Thymus (tissue), 11 donors: ENCODE measurements around the gene CCHCR1. TPM values are rescaled to one million over a fixed set of nuclear protein-coding genes. Genes with fewer than 3 reads are reported as not detected.

Experiments
- DNase-seq, 9 donors: peaks; one replicate each; pipeline ENCODE4 v3.0.0-alpha.2; 2013; ENCODE audit warnings: low spot score in 9 of 9, low read depth in 6 of 9, missing footprints in 1 of 9
- H3K27ac ChIP-seq, 2 donors: one replicate each; pipeline ENCODE4 v1.5.1; 2013; ENCODE audit warnings: control low read depth in 1 of 2, low read depth in 1 of 2, low read length in 1 of 2, mild to moderate bottlenecking in 1 of 2, moderate library complexity in 1 of 2
- H3K27me3 ChIP-seq, 2 donors: one replicate each; pipeline ENCODE4 v1.5.1; 2013; ENCODE audit warnings: low read length in 1 of 2; ENCODE audit not compliant: control insufficient read depth in 2 of 2, insufficient read depth in 1 of 2
- H3K36me3 ChIP-seq, 2 donors: one replicate each; pipeline ENCODE4 v1.5.1; 2013; ENCODE audit warnings: low read length in 1 of 2, mild to moderate bottlenecking in 1 of 2, moderate library complexity in 1 of 2; ENCODE audit not compliant: control insufficient read depth in 2 of 2, insufficient read depth in 2 of 2
- H3K4me1 ChIP-seq, 2 donors: one replicate each; pipeline ENCODE4 v1.5.1; 2013; ENCODE audit warnings: low read length in 2 of 2; ENCODE audit not compliant: control insufficient read depth in 2 of 2, insufficient read depth in 2 of 2
- H3K4me3 ChIP-seq, 2 donors: one replicate each; pipeline ENCODE4 v1.5.1; 2013; ENCODE audit warnings: low read length in 2 of 2, control low read depth in 1 of 2, mild to moderate bottlenecking in 1 of 2
- H3K9me3 ChIP-seq, 2 donors: one replicate each; pipeline ENCODE4 v1.5.1; 2013; ENCODE audit warnings: low read length in 1 of 2, mild to moderate bottlenecking in 1 of 2; ENCODE audit not compliant: control insufficient read depth in 2 of 2, insufficient read depth in 1 of 2
- WGBS: extraction: QIAGEN DNeasy Blood & Tissue Kit; methylation state at CpG from one replicate; pipeline ENCODE4 v1.1.7; 2013; 5-methylcytosine and 5-hydroxymethylcytosine counted together
- polyA plus RNA-seq: library from polyadenylated mRNA; stranded (reverse); fragments of 200-250 nt; gene quantifications from one replicate; pipeline ENCODE4 v1.2.3, GENCODE V29; 2013
- total RNA-seq: library from RNA; stranded (reverse); fragments of 120-200 nt; gene quantifications from one replicate; pipeline ENCODE4 v1.2.4, GENCODE V29; 2013
- donor health status: healthy.

Gene CCHCR1
- total and polyA plus RNA-seq, 2 donors: 14.2 to 24.5 TPM

DNA sequence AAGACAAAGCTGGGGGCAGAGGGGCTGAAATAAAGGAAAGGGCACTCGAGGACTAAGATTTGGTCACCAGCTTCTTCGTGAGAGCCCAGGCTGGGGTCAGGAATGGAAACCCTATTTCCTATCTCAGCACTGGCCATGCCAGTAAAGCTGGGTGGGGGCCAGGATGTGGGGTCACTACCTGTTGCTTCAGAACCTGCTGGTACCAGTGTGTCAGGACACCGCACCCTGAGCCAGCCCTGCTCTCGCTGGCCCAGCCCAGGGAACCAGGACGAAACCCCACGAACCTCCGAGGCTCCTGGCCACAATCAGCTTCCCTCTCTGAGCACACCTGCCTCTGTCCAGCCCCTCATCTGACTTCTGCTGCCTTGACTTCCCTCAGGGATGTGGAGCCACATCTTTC, 39.4 kb downstream of the CCHCR1 start:
- Histone ChIP-seq H3K4me3 (no peak overlapping the region), H3K9me3 (no peaks in the 10 kb centered on the region), H3K27ac (no peak overlapping the region), H3K4me1 (peaks cover 0 to 3% of the 10 kb centered on the region in 2 donors), H3K27me3 (peaks cover 0 to 34% of the 10 kb centered on the region in 2 donors), H3K36me3 (no peaks in the 10 kb centered on the region)
- WGBS: 89% methylated on average over 7 of the region's 7 CpGs
- no peak for DNase-seq

DNA sequence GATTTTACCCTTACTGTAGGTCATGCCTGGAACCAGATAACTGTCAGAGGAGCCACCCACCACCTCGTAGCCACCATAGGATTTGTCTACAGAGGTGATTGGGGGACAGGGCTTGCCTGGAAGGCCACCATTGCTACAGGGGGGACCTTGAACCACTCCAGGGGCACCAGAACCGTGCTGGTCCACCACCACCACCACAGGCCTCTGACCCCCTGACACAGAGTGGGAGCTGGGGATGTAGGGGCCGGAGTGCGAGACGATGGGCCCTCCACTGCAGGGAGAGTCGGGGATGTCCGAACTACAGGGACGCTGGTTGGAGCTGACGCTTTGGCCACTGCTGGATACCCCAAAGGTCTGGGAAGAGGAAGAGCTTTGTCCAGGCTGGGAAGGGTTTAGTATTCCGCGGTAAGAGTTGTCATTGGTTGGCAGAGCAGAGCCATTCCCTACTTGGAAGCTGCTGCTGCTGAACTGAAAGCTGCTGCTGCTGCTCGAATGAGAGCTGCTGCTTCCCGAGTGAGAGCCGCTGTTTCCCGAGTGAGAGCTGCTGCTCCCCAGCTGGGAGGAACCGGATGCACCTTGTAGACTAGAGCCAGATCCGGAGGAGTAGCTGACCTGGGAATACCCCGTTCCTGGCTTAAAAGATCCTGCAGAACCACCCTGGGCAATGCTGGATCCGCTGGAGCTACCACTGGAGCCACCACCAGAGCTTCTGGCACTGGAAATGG, 40.8 kb downstream of the CCHCR1 start:
- H3K4me1 ChIP-seq: peaks cover 0 to 3% of the 10 kb centered on the region in 2 donors
- H3K27ac ChIP-seq: no peak overlapping the region
- H3K27me3 ChIP-seq: peaks cover 0 to 41% of the 10 kb centered on the region in 2 donors
- no peaks in the 10 kb centered on the region for H3K36me3 ChIP-seq
- no peaks in the 10 kb centered on the region for H3K9me3 ChIP-seq
- no peak overlapping the region for H3K4me3 ChIP-seq
- no peak for DNase-seq
- 90% methylated on average over 19 of the region's 19 CpGs for whole genome bisulfite sequencing

DNA sequence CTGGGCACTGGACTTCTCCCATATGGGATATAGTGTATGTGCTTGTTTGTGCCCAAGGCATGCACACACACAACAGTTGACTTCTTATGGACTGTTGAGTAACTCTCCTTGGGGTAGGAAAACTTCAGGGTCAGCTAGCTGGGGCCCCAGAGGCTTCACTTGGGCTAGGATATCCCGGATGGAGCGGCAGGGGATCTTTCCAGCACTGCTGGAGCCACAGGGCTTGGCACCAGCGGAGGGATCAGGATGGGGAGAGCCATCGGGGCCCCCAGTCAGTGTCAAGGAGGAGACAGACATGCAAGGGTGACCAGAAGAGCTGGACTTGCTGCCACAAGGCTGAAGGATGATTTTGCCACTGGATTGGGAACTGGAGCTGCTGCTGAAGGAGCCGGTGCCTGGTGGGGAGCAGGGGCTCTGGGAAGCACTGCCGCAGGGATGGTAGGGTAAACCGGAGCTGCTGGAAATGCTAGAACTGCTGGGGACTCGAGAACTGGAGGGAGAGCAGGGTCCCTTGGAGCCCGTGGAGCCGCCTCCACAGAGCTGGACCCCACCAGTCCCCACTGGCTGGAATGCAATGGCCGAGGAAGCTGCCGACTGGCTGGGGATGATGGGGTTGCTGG, 41.6 kb downstream of the CCHCR1 start:
- no peak overlapping the region for H3K27ac ChIP-seq
- H3K4me1 ChIP-seq: peaks cover 0 to 3% of the 10 kb centered on the region in 2 donors
- 97% methylated on average over 12 of the region's 12 CpGs for WGBS
- H3K9me3 ChIP-seq: no peaks in the 10 kb centered on the region
- no peaks in the 10 kb centered on the region for H3K36me3 ChIP-seq
- DNase-seq: no peak
- H3K27me3 ChIP-seq: peaks cover 0 to 45% of the 10 kb centered on the region in 2 donors
- no peak overlapping the region for H3K4me3 ChIP-seq

DNA sequence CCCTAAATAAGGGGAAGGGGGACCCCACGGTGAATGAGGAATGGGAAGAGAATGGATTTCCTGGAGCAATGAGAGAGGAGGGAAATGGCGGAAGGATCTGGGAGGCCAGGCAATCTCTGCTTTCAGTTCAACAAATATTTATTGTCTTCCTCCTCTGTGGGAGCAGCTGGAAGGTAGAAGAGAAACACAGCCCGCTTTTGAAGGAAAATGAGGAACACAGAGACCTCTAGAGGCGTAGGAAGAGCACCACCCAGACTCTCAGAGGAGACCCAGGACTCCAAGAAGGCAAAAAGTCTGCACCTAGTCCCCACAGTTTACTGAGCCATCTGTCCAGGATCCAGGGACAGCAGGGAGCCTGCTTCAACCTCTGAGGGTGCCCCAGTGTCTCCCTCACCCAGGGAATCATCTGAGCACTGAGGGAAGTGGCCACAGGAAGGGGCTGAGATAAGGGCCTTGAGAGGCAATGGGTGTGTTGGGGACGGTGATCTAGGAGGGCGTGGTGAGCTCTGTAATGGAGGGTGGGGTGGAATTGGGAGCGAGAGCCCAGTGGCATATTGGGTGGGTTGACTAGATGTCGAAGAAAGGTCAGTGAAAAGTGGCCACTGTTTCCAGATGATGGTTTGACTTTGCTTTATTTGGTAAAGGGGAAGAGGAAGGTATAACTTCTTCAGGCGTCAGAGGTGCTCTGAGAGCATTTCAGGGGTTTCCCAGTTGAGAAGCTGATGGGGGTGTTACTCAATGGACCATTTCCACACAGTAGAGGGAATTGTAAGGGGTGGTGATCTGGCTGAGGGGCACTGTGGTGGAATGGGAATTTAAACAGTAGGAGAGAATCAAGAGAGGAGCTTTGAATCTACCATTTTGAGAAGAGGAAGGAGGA, 42.4 kb downstream of the CCHCR1 start:
- no peak for DNase-seq
- Histone ChIP-seq H3K27ac (no peak overlapping the region), H3K36me3 (no peaks in the 10 kb centered on the region), H3K4me3 (no peak overlapping the region), H3K27me3 (peaks cover 0 to 51% of the 10 kb centered on the region in 2 donors), H3K9me3 (no peaks in the 10 kb centered on the region), H3K4me1 (peaks cover 0 to 3% of the 10 kb centered on the region in 2 donors)
- WGBS: 56% methylated on average over 9 of the region's 9 CpGs

DNA sequence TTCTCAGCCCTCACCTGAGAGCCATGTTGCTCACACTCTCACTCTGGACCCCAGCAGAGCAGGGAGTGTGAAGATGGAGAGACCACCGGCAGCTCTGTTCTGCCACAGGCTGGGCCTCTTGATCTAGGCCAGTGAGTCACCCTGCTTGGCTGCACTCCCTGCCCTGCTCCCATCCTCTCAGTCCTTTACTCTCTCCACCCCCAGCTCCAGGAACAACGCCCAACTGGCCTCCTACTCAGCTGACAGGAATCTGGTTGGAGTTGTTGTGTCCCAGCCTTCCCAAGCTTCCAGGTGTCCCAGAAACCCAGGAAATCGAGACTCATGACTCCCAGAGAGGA, 43.1 kb downstream of the CCHCR1 start, which contains the start of gene PSORS1C1:
TSS of gene PSORS1C1 (plus strand) at position 260 of the 338 bp plus-strand sequence. CDS start 14,833 bp downstream, outside the sequence.
- 77% methylated on average over 3 of the region's 3 CpGs for WGBS
- no peak for DNase-seq
- H3K4me1 ChIP-seq: peaks cover 0 to 3% of the 10 kb centered on the region in 2 donors
- H3K36me3 ChIP-seq: no peaks in the 10 kb centered on the region
- no peaks in the 10 kb centered on the region for H3K9me3 ChIP-seq
- H3K4me3 ChIP-seq: no peak within 1 kb of the TSS
- H3K27me3 ChIP-seq: peaks cover 0 to 57% of the 10 kb centered on the region in 2 donors
- no peak within 1 kb of the TSS for H3K27ac ChIP-seq

DNA sequence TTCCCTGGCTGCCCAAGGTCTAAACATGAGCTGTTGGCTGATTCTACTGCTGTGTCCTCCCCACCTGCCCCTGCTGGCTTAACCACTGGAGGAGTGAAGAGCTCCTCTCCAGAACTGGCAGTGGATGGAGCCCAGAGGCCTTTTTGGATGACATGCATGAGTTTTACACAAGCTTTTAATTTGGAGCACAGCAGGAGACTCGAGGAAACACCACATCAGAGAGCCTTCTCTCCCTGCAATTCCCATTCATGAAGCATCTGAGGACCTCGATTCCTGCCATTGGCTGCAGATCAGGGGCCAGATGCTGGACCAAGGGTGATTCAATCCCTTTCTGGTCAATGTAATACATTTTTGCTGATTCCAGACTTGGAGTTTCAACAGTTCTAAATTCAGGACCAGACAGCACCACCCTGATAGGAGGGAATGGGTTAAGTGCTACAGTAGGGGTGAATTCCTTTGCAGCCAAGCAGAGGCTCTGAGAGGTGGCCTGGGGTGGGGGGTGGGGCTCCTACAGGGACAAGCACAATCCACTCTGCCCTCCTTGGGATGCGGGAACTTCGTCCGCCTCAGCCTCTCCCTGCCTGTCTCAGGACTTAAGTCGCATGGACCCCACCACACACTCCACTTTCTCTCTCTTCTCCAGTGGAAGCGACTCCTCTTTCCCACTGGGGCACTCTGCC, 43.6 kb downstream of the CCHCR1 start:
- H3K27me3 ChIP-seq: peaks cover 0 to 62% of the 10 kb centered on the region in 2 donors
- H3K27ac ChIP-seq: no peak overlapping the region
- peaks cover 0 to 3% of the 10 kb centered on the region in 2 donors for H3K4me1 ChIP-seq
- H3K36me3 ChIP-seq: no peaks in the 10 kb centered on the region
- no peaks in the 10 kb centered on the region for H3K9me3 ChIP-seq
- 78% methylated on average over 7 of the region's 7 CpGs for WGBS
- DNase-seq: no peak
- no peak overlapping the region for H3K4me3 ChIP-seq

DNA sequence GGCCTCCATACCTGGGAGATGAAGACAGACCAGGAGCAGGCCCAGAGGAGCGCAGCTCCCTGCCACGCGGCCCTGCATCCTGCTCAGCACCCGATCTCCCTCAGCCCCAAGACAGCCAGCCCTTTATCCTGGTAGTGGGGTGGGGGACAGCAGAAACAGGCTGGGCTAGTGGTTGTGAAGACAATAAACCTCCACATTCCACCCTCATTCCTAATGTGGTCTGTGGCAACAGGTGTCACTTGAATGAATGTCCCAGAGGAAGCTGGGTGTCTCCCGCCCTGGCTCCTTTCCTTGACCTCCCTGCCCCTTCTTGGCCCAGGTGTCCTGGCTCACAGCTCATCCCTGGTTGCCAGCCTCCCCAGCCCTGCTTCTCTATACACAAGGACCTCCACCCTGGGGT, 45.1 kb downstream of the CCHCR1 start, which contains the start of gene C6orf15:
TSS of gene C6orf15 (minus strand) at position 98 of the 400 bp plus-strand sequence. CDS start at position 78, 20 bp downstream.
- no peak within 1 kb of the TSS for H3K4me3 ChIP-seq
- peaks cover 0 to 3% of the 10 kb centered on the region in 2 donors for H3K4me1 ChIP-seq
- peaks cover 0 to 58% of the 10 kb centered on the region in 2 donors for H3K27me3 ChIP-seq
- 97% methylated on average over 5 of the region's 5 CpGs for WGBS
- no peak within 1 kb of the TSS for H3K27ac ChIP-seq
- H3K9me3 ChIP-seq: no peaks in the 10 kb centered on the region
- no peaks in the 10 kb centered on the region for H3K36me3 ChIP-seq
- no peak for DNase-seq

DNA sequence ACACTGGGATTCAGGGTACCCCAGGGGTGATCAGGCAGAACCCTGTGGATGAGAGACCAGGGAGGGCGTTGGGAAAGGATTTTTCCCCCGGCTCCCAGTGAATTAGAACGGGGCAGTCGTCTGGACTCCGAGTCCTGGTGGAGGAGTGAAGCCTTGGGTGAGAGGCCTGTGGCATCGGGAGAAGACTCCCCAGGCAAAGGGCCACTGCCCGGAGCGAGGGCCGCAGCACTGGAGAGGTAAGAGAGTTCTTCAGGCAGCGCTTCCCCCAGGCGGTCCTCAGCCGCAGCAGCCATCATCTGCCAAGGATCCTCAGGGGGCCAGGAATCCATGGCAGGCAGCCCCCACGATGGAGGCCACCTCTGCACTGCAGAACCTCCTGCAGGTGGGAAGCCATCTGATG, 45.9 kb downstream of the CCHCR1 start:
- no peaks in the 10 kb centered on the region for H3K9me3 ChIP-seq
- H3K36me3 ChIP-seq: no peaks in the 10 kb centered on the region
- H3K27me3 ChIP-seq: peaks cover 0 to 52% of the 10 kb centered on the region in 2 donors
- H3K4me3 ChIP-seq: no peak overlapping the region
- H3K27ac ChIP-seq: no peak overlapping the region
- 96% methylated on average over 13 of the region's 13 CpGs for WGBS
- no peak for DNase-seq
- peaks cover 0 to 3% of the 10 kb centered on the region in 2 donors for H3K4me1 ChIP-seq
